Gastrocnemius medialis (tissue), 4 donors: ENCODE results near the gene SV2C.

Source experiments
- POLR2A ChIP-seq, 2 donors: fragments of 450-650 bp; IDR thresholded peaks; one replicate each; pipeline ENCODE4 v1.6.1; 2017; ENCODE audit warnings: antibody characterized with exemption in 2 of 2, mild to moderate bottlenecking in 2 of 2, moderate library complexity in 2 of 2
- TF ChIP-seq, protein P1 (sequence below), 5 experiments: fragments of 450-650 bp in 3 of 5; fragments of 200-600 bp in 2 of 5; sonication (generic) in 2 of 5; IDR thresholded peaks in 4 of 5; conservative IDR thresholded peaks in 1 of 5; 1 replicate in 4 of 5; 2 replicates in 1 of 5; pipeline ENCODE4 v1.5.1; 2016 to 2019; ENCODE audit warnings: antibody characterized with exemption in 5 of 5, mild to moderate bottlenecking in 3 of 5, moderate library complexity in 3 of 5

DNA sequence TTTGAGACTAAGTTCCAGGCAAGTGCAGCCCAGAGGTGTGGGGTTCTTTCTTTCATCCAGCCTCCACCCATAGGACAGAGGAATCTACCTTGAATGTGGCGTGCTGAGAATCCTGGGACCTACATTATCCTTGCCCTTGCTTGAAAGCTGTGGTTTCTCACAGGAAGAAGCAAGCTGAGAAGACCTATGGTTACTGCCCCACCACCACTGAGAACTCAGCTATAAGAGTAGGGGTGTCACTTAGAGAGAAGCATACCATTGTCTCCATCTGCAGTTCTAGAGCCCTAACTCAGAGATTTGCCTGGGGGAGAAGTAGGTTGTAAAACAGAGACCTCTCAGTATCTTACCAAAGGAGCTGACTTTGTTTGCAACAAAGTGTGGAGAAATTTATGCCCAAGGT is 72.4 kb downstream of the SV2C start:
- TF ChIP-seq, protein P1, sequence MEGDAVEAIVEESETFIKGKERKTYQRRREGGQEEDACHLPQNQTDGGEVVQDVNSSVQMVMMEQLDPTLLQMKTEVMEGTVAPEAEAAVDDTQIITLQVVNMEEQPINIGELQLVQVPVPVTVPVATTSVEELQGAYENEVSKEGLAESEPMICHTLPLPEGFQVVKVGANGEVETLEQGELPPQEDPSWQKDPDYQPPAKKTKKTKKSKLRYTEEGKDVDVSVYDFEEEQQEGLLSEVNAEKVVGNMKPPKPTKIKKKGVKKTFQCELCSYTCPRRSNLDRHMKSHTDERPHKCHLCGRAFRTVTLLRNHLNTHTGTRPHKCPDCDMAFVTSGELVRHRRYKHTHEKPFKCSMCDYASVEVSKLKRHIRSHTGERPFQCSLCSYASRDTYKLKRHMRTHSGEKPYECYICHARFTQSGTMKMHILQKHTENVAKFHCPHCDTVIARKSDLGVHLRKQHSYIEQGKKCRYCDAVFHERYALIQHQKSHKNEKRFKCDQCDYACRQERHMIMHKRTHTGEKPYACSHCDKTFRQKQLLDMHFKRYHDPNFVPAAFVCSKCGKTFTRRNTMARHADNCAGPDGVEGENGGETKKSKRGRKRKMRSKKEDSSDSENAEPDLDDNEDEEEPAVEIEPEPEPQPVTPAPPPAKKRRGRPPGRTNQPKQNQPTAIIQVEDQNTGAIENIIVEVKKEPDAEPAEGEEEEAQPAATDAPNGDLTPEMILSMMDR (IDR thresholded peaks at IDR 0.05 in 4 of 5, conservative IDR thresholded peaks at IDR 0.05 in 1 of 5), result no peak
- no peak for TF ChIP-seq POLR2A (IDR thresholded peaks at IDR 0.05)
